Right atrium auricular region (tissue), 2 donors: ENCODE measurements around the gene ASAP2. TPM values are rescaled to one million over a fixed set of nuclear protein-coding genes. Genes with fewer than 3 reads are reported as not detected.

Experiments used
- DNase-seq: peaks from one replicate; pipeline ENCODE4 v3.0.0-alpha.2; 2019; ENCODE audit warnings: low spot score
- H3K27ac ChIP-seq, 2 donors: fragments of 200-600 bp; sonication (generic); 1 replicate in 1 of 2; 2 replicates in 1 of 2; pipeline ENCODE4 v1.5.1; 2016 to 2019
- H3K27me3 ChIP-seq, 2 donors: fragments of 200-600 bp; sonication (generic); one replicate each; pipeline versions ENCODE4 v1.5.1 to v1.6.0; 2017 to 2019
- H3K36me3 ChIP-seq: fragments of 200-600 bp; sonication (generic); one replicate; pipeline ENCODE4 v1.5.1; 2016
- H3K4me1 ChIP-seq, 2 donors: fragments of 200-600 bp; sonication (generic); one replicate each; pipeline versions ENCODE4 v1.5.1 to v1.6.0; 2017 to 2019
- H3K4me3 ChIP-seq, 2 donors: fragments of 200-600 bp; sonication (generic); 1 replicate in 1 of 2; 2 replicates in 1 of 2; pipeline ENCODE4 v1.5.1; 2017 to 2019; ENCODE audit warnings: mild to moderate bottlenecking in 1 of 2, moderate library complexity in 1 of 2
- H3K9me3 ChIP-seq, 2 donors: fragments of 200-600 bp; sonication (generic); one replicate each; pipeline ENCODE4 v1.5.1; 2019
- total RNA-seq, 2 donors: library from RNA; depleted of rRNA; stranded (reverse); fragments of >200 nt; gene quantifications; one replicate each; pipeline ENCODE4 v1.1.0, GENCODE V29; 2016
- TF ChIP-seq, protein P1 (sequence below), 2 donors: fragments of 200-600 bp; sonication (generic); IDR thresholded peaks; one replicate each; pipeline ENCODE4 v1.5.1; 2019; ENCODE audit warnings: antibody characterized with exemption in 2 of 2

ASAP2 gene
- total RNA-seq, 2 donors from 2014 or later: 13.2 to 20.3 TPM

DNA sequence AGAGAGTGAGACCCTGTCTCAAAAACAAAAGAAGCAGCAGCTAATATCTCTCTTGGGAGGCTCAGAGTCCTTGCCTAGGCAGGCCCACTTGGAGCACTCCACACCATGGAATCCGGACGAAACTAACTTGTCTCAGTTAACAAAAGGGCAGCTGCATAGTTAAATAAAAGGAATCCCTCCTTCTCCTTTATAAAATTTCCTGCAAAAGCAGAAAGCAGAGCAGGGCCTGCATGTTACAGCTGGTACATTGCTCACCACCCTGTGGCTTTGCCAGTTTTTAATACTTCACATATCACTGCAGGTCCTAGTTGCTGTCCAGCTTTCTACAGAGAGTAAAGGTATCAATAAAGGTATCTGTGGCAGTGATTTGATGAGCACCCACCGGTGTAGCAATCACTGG is 93.6 kb downstream of the ASAP2 start:
- no peak overlapping the region for H3K4me3 ChIP-seq
- no peak for DNase-seq
- H3K27ac ChIP-seq: no peak overlapping the region
- H3K4me1 ChIP-seq: peaks cover 0 to 20% of the 10 kb centered on the region in 2 donors
- H3K36me3 ChIP-seq: no peaks in the 10 kb centered on the region
- no peaks in the 10 kb centered on the region for H3K27me3 ChIP-seq
- no peaks in the 10 kb centered on the region for H3K9me3 ChIP-seq
- TF ChIP-seq, protein P1, sequence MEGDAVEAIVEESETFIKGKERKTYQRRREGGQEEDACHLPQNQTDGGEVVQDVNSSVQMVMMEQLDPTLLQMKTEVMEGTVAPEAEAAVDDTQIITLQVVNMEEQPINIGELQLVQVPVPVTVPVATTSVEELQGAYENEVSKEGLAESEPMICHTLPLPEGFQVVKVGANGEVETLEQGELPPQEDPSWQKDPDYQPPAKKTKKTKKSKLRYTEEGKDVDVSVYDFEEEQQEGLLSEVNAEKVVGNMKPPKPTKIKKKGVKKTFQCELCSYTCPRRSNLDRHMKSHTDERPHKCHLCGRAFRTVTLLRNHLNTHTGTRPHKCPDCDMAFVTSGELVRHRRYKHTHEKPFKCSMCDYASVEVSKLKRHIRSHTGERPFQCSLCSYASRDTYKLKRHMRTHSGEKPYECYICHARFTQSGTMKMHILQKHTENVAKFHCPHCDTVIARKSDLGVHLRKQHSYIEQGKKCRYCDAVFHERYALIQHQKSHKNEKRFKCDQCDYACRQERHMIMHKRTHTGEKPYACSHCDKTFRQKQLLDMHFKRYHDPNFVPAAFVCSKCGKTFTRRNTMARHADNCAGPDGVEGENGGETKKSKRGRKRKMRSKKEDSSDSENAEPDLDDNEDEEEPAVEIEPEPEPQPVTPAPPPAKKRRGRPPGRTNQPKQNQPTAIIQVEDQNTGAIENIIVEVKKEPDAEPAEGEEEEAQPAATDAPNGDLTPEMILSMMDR (IDR thresholded peaks at IDR 0.05): no peak

DNA sequence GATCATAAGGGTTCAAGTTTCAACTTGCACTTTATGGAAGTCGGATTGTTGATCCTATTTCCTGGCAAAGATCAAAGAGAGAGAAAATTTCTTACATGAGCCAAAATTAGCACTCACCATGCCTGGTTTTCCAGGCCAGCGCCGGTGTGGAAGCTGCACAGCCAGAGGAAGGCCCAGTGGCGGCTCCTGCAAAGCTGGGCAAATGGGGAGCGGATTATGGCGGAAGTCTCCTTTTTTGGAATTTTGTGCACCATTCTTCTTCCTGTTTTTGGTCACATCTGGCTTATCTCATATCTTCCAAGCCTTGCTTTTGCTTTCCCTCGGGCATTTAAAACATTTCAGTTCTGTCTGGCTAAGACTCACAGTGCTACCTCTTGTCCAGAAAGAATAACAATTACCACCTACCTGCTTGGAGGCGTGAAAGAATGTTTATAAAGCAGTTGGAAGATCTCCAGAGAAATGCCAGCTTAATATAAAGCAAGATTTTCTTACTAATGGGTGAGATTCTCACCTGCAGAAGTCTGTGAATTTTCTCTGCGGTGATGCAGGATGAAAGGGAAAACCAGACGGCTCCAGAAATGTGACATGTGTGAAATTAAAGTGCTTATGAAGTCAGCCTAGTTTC is 94.3 kb downstream of the ASAP2 start:
- Histone ChIP-seq H3K27ac (no peak overlapping the region), H3K4me1 (peaks cover 0 to 20% of the 10 kb centered on the region in 2 donors), H3K36me3 (no peaks in the 10 kb centered on the region), H3K27me3 (no peaks in the 10 kb centered on the region), H3K9me3 (no peaks in the 10 kb centered on the region), H3K4me3 (no peak overlapping the region)
- DNase-seq: no peak
- TF ChIP-seq, protein P1 (IDR thresholded peaks at IDR 0.05): no peak

DNA sequence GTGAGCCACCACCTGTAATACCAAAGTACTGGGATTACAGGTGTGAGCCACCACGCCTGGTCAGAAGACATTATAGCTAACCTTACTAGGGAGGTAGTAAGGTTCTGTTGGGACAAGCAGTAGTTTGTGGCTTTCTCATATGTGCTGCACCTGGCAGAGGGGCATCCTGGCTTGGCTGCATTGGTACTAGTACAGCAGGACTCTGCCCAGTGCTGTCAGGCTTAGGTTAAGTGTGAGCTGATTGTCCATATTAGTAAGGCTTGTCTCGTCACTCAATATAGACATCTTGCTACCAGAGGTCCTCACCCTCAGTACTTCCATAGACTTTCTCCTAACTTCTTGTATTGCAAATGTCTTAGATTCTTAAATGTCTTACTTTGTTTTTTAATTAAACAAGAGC is 96.1 kb downstream of the ASAP2 start:
- no peaks in the 10 kb centered on the region for H3K27me3 ChIP-seq
- H3K27ac ChIP-seq: no peak overlapping the region
- peaks cover 0 to 28% of the 10 kb centered on the region in 2 donors for H3K4me1 ChIP-seq
- no peak for DNase-seq
- TF ChIP-seq, protein P1 (IDR thresholded peaks at IDR 0.05): no peak
- no peaks in the 10 kb centered on the region for H3K36me3 ChIP-seq
- H3K4me3 ChIP-seq: no peak overlapping the region
- no peaks in the 10 kb centered on the region for H3K9me3 ChIP-seq

DNA sequence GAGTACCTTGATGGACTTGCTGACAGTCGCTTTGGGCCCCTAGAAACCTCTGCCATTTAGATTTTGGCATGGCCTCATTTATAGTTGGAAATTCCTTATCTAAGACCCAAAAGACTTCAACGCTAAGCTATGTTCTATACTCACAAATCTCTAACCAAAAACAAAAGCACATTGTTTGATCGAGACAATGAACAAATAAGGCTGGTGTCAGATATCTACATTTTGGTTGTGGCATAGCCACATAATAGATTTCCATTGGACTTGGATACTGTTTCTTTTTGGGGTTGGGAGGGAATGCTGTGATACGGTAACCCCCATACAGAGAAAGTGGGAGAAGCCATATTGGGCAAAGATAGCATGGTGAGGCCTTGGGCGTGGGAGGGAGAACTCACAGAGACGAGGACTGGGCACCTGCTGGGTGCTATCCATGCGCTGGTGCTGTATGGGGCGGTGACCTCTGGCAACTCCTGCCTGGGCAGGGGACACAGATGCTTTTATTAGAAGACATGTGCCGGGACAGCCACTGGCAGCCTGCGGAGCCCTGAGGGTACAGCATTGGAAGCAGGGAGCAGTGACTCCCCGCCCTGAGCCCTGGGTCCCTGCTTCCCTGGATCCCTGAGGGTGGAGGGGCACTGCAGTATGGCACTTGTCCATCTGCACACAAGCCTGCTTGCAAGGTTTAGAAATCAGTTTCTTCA is 97.1 kb downstream of the ASAP2 start:
- TF ChIP-seq, protein P1 (IDR thresholded peaks at IDR 0.05): no peak
- Histone ChIP-seq H3K27ac (no peak overlapping the region), H3K9me3 (no peaks in the 10 kb centered on the region), H3K27me3 (no peaks in the 10 kb centered on the region), H3K4me3 (no peak overlapping the region), H3K4me1 (peaks cover 0 to 28% of the 10 kb centered on the region in 2 donors), H3K36me3 (no peaks in the 10 kb centered on the region)
- no peak for DNase-seq

DNA sequence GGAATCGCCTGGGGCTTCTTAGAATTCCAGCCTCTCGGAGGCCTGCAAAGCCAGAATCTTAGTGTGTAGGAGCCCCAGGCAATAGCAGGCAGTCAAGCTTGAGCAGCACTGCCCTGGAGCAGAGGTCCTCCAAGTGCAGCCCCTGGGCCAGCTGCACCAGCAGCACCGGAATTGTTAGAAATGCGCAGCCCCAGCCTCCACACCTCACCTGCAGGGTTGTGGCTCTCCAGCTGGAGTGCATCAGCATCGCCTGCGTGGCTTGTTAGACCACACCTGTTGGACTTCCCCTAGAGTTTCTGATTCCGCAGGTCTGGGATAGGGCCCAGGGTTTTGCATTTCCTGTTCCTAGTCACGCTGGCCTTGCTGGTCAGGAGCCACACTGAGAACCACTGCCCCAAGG is 100.3 kb downstream of the ASAP2 start:
- Histone ChIP-seq H3K4me1 (peaks cover 0 to 46% of the 10 kb centered on the region in 2 donors), H3K27ac (peak overlapping the region in 1 of 2 donors; percentile 33)
- TF ChIP-seq, protein P1 (IDR thresholded peaks at IDR 0.05): no peak

More for the DNA sequence above, 100.3 kb downstream of the ASAP2 start:
- H3K9me3 ChIP-seq: no peaks in the 10 kb centered on the region
- H3K27me3 ChIP-seq: no peaks in the 10 kb centered on the region
- H3K36me3 ChIP-seq: no peaks in the 10 kb centered on the region
- H3K4me3 ChIP-seq: no peak overlapping the region
- DNase-seq: no peak
